CD4-positive, alpha-beta T cell (primary cell): ENCODE measurements around the gene LRP6. TPM values are rescaled to one million over a fixed set of nuclear protein-coding genes. Genes with fewer than 3 reads are reported as not detected.

ENCODE experiments used
- ATAC-seq: fragments of 200-7000 bp; cut with Tn5 transposase; one replicate; pipeline ENCODE4 v1.10.0; 2022; ENCODE audit warnings: mild to moderate bottlenecking; ENCODE audit not compliant: poor library complexity
- CTCF ChIA-PET: fragments of 350-600 bp; sonication (Branson Sonifier 250); formaldehyde crosslinking; loops from one replicate; lab custom pipeline; 2021; ENCODE audit warnings: antibody characterized with exemption, inconsistent platforms; lab: Charles Lee
- POLR2A ChIA-PET: fragments of 350-600 bp; sonication (Branson Sonifier 250); formaldehyde crosslinking; loops from one replicate; lab custom pipeline; 2021; ENCODE audit warnings: antibody characterized with exemption, inconsistent platforms; lab: Charles Lee
- DNase-seq, 14 experiments: peaks; one replicate each; pipeline ENCODE4 v3.0.0-alpha.2; 2013 to 2020; ENCODE audit warnings: mixed read lengths in 2 of 14
- H3K27ac ChIP-seq, 2 donors: one replicate each; pipeline versions ENCODE4 v1.5.1 to v1.7.0; 2013; ENCODE audit warnings: low read length in 2 of 2, low read depth in 1 of 2, mild to moderate bottlenecking in 1 of 2
- H3K27me3 ChIP-seq, 2 experiments: 1 replicate in 1 of 2; 2 replicates in 1 of 2; pipeline versions ENCODE4 v1.6.1 to v1.7.0; 2013; ENCODE audit warnings: low read length in 2 of 2, control low read depth in 1 of 2, mild to moderate bottlenecking in 1 of 2, moderate library complexity in 1 of 2; ENCODE audit not compliant: insufficient read depth in 2 of 2, control insufficient read depth in 1 of 2
- H3K36me3 ChIP-seq: one replicate; pipeline ENCODE4 v1.6.1; 2013; ENCODE audit warnings: low read length, control low read depth; ENCODE audit not compliant: insufficient read depth
- H3K4me1 ChIP-seq: one replicate; pipeline ENCODE4 v1.6.1; 2013; ENCODE audit warnings: low read length, control low read depth; ENCODE audit not compliant: insufficient read depth
- H3K4me3 ChIP-seq: one replicate; pipeline ENCODE4 v1.5.1; 2013; ENCODE audit warnings: mild to moderate bottlenecking, low read length, moderate library complexity
- H3K9me3 ChIP-seq, 2 experiments: 1 replicate in 1 of 2; 2 replicates in 1 of 2; pipeline versions ENCODE4 v1.6.1 to v1.7.0; 2013; ENCODE audit warnings: low read length in 2 of 2, mild to moderate bottlenecking in 2 of 2, control low read depth in 1 of 2, moderate library complexity in 1 of 2; ENCODE audit not compliant: control insufficient read depth in 1 of 2, insufficient read depth in 1 of 2
- H3K27ac Mint-ChIP-seq: one replicate; pipeline ENCODE4 v1.8.0; 2020; ENCODE audit warnings: mixed read lengths
- H3K27me3 Mint-ChIP-seq: one replicate; pipeline ENCODE4 v1.8.0; 2021; ENCODE audit warnings: mixed read lengths
- H3K36me3 Mint-ChIP-seq: one replicate; pipeline ENCODE4 v1.8.0; 2021; ENCODE audit warnings: low read depth, mixed read lengths
- H3K4me1 Mint-ChIP-seq: one replicate; pipeline ENCODE4 v1.8.0; 2021; ENCODE audit warnings: low read depth, mixed read lengths
- H3K4me3 Mint-ChIP-seq: one replicate; pipeline ENCODE4 v1.8.0; 2020; ENCODE audit warnings: mild to moderate bottlenecking, mixed read lengths
- H3K9me3 Mint-ChIP-seq: one replicate; pipeline ENCODE4 v1.8.0; 2020; ENCODE audit warnings: mixed read lengths
- intact Hi-C, 2 experiments: fragments of 100-400 bp; cut with DNase I in 1 of 2; cut with micrococcal nuclease in 1 of 2; formaldehyde crosslinking; loops; one replicate each; pipeline versions ENCODE4 v1.15.1 to v1.9.0; 2023 to 2025; cut with DNase I, micrococcal nuclease
- total RNA-seq, 174 experiments: library from RNA in 2 of 174; stranded (reverse) in 2 of 174; gene quantifications; one replicate each; pipeline ENCODE4 v1.2.3 and lab custom pipeline; 2021 to 2026
- TF ChIP-seq, protein P1 (sequence below): fragments of 200-600 bp; IDR thresholded peaks from one replicate; pipeline ENCODE4 v1.8.0; 2022; ENCODE audit warnings: antibody characterized with exemption, mild to moderate bottlenecking

The LRP6 gene
- total RNA-seq, 2 experiments from 2014 or later, result 5.2 to 6.8 TPM

DNA sequence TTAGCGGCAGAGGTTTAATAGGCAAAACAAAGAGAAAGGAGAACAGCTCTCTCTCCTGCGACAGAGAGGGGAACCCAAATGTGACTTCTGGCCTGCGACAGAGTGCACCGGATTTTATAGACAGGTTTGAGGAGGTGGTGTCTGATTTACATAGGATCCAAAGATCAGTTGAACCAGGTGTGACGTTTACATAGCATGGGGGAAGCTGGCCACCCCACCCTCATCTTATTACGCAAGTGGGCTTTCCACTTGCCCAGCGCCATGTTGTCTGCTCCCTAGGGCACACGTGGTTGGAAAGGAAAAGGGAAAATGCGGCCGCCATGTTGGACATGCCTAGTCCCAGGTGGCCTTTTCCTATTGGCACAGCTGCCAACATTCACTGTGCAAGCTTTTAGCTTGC is 178.7 kb downstream of the LRP6 start:
- Mint-ChIP-seq H3K9me3 (no peaks in the 10 kb centered on the region), H3K27ac (no peak overlapping the region), H3K4me1 (no peaks in the 10 kb centered on the region), H3K36me3 (no peaks in the 10 kb centered on the region), H3K27me3 (no peaks in the 10 kb centered on the region), H3K4me3 (no peak overlapping the region)
- DNase-seq, result no peak
- Histone ChIP-seq H3K4me3 (no peak overlapping the region), H3K27me3 (peaks cover 0 to 2% of the 10 kb centered on the region in 2 experiments), H3K9me3 (no peaks in the 10 kb centered on the region), H3K36me3 (no peaks in the 10 kb centered on the region), H3K27ac (no peak overlapping the region), H3K4me1 (no peaks in the 10 kb centered on the region)
- ChIA-PET POLR2A (no interaction called here), CTCF (no interaction called here)
- intact Hi-C loops, result no loop called here
- TF ChIP-seq, protein P1, sequence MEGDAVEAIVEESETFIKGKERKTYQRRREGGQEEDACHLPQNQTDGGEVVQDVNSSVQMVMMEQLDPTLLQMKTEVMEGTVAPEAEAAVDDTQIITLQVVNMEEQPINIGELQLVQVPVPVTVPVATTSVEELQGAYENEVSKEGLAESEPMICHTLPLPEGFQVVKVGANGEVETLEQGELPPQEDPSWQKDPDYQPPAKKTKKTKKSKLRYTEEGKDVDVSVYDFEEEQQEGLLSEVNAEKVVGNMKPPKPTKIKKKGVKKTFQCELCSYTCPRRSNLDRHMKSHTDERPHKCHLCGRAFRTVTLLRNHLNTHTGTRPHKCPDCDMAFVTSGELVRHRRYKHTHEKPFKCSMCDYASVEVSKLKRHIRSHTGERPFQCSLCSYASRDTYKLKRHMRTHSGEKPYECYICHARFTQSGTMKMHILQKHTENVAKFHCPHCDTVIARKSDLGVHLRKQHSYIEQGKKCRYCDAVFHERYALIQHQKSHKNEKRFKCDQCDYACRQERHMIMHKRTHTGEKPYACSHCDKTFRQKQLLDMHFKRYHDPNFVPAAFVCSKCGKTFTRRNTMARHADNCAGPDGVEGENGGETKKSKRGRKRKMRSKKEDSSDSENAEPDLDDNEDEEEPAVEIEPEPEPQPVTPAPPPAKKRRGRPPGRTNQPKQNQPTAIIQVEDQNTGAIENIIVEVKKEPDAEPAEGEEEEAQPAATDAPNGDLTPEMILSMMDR, result no peak
- no peak for ATAC-seq

DNA sequence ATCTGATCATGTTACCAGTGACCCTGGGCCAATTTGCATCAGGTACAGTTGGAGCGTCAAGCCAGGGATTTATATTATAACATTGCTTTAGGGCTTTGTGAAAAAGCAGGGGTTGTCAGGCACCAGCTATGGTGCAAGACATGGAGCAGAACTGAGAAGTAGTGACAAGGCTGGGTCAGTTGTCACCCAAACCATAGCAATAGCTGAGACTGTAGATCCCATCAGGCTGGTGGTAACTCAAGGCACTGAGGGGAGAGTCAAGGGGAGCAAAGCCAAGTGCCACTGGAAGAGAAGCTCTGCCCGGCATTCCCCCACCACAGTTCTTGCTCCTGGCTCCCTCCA is 179.2 kb downstream of the LRP6 start:
- H3K27ac ChIP-seq, result no peak overlapping the region
- Mint-ChIP-seq H3K27ac (no peak overlapping the region), H3K4me3 (no peak overlapping the region), H3K36me3 (no peaks in the 10 kb centered on the region), H3K27me3 (no peaks in the 10 kb centered on the region), H3K9me3 (no peaks in the 10 kb centered on the region), H3K4me1 (no peaks in the 10 kb centered on the region)
- intact Hi-C loops, result no loop called here
- POLR2A ChIA-PET, result no interaction called here
- no peaks in the 10 kb centered on the region for H3K4me1 ChIP-seq
- no peak overlapping the region for H3K4me3 ChIP-seq
- no peaks in the 10 kb centered on the region for H3K9me3 ChIP-seq
- TF ChIP-seq, protein P1, result no peak
- DNase-seq (no peak), ATAC-seq (no peak)
- peaks cover 0 to 2% of the 10 kb centered on the region in 2 experiments for H3K27me3 ChIP-seq
- CTCF ChIA-PET, result no interaction called here
- H3K36me3 ChIP-seq, result no peaks in the 10 kb centered on the region

DNA sequence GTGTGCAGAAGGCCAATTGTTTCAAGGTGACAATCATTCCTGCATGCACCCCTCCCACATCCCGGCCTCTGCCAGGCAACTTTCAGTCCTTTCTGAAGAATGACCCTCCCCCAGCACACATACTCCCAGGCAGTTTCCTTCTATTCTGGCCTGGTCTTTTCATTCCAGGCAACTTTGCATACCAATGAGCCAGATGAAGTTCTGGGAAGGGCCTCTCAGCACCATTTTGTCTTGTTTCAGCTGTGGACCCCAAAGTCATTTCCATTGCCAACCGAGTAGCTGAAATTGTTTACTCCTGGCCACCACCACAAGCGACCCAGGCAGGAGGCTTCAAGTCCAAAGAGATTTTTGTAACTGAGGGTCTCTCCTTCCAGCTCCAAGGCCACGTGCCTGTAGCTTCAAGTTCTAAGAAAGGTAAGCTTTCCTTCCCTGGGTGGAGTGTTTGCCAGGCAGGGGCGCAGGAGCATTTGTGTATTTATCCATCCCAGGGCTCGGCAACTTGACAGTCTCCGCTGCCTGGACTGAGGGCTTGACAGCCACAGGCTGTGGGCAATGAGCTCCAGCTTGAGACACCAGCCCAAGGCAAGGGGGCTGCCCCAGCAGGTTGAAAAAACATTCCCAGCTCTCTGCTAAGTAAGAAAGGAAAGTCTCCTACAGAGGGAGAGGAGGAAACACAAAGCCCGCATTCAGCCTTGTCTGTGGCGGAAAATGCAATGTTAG is 179.7 kb downstream of the LRP6 start:
- Histone ChIP-seq H3K36me3 (no peaks in the 10 kb centered on the region), H3K27ac (no peak overlapping the region), H3K9me3 (no peaks in the 10 kb centered on the region), H3K4me1 (no peaks in the 10 kb centered on the region), H3K27me3 (peaks cover 0 to 2% of the 10 kb centered on the region in 2 experiments), H3K4me3 (no peak overlapping the region)
- Mint-ChIP-seq H3K27ac (no peak overlapping the region), H3K4me3 (no peak overlapping the region), H3K27me3 (no peaks in the 10 kb centered on the region), H3K36me3 (no peaks in the 10 kb centered on the region), H3K4me1 (no peaks in the 10 kb centered on the region), H3K9me3 (no peaks in the 10 kb centered on the region)
- ChIA-PET CTCF (no interaction called here), POLR2A (no interaction called here)
- intact Hi-C loops, result no loop called here
- no peak for ATAC-seq
- DNase-seq, result no peak
- TF ChIP-seq, protein P1, result no peak
